Skeletal muscle cell (primary cell): ENCODE data around the gene NDUFS1.
"Not testable (repeated sequence)": the region's sequence is repeated elsewhere in the genome, so short reads cannot be mapped to it uniquely, and the experiment has no call there.

Experiments used
- DNase-seq: peaks from one replicate; pipeline ENCODE4 v3.0.0-alpha.2; 2010; ENCODE audit warnings: low read depth
- H3K4me3 ChIP-seq: 2 replicates; pipeline ENCODE4 v1.5.1; 2011; ENCODE audit warnings: low read depth, mild to moderate bottlenecking, control low read depth, low read length, moderate library complexity

NDUFS1 gene

DNA sequence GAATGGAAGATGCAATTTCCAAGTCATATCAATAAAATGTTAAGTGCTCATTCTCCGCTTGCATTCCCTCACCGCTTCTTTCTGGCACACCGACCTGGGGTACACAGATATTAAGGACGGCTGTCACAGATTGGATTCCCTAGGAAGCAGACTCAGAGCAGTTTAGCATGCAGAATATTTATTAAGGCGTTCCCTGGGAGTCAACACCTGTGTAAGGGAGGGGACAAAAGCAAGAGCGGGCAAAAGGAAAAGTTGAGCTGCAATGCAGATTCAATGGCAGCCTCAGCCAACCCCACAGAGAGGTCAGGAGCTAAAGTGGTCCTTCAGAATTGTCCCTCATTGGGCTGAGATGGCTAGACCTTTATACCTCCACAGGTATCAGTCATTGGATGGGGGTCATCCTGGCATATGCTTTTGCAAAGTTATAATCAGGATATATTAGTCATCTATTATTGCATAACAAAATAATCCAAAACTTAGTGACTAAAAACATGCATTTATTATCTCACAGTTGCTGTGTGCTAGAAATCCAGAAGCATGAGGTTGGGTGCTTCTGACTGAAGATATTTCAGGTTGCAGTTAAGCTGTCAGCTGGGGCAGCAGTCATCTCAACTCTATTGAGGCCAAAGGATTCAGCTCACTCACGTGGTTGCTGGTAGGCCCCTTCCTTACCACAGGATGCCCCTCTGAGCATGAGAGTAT lies 46.2 kb downstream of the NDUFS1 start:
- peak; percentile 6 for DNase-seq

GRCh38 chr2:206112108-206112507 lies 47.1 kb downstream of the NDUFS1 start:
- no peak for DNase-seq
- no peak overlapping the region for H3K4me3 ChIP-seq

More for the DNA sequence above, 46.2 kb downstream of the NDUFS1 start:
- no peak overlapping the region for H3K4me3 ChIP-seq

GRCh38 chr2:206108713-206109112 lies 50.5 kb downstream of the NDUFS1 start:
- no peak overlapping the region for H3K4me3 ChIP-seq
- DNase-seq = no peak

- DNase-seq = no peak
- no peak overlapping the region for H3K4me3 ChIP-seq
Observed at GRCh38 chr2:206105541-206105940, 53.7 kb downstream of the NDUFS1 start.

GRCh38 chr2:206105038-206105437 lies 54.2 kb downstream of the NDUFS1 start:
- H3K4me3 ChIP-seq = no peak overlapping the region
- no peak for DNase-seq

- DNase-seq, H3K4me3 ChIP-seq: not testable (repeated sequence)
Observed at GRCh38 chr2:206098872-206099271, 60.4 kb downstream of the NDUFS1 start.

DNA sequence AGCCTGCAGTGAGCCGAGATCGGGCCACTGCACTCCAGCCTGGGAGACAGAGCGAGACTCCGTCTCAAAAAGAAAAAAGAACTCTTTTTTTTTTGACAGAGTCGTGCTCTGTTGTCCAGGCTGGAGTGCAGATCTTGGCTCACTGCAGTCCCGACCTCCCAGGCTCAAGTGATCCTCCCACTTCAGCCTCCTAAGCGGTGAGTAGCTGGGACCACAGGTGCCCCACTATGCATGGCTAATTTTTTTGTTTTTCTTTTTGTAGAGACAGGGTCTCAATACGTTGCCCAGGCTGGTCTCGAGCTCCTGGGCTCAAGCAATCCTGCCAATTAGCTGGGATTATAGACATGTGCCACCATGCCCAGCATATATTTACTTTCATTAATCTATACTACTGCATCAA lies 60.8 kb downstream of the NDUFS1 start:
- DNase-seq = no peak
- no peak overlapping the region for H3K4me3 ChIP-seq

DNA sequence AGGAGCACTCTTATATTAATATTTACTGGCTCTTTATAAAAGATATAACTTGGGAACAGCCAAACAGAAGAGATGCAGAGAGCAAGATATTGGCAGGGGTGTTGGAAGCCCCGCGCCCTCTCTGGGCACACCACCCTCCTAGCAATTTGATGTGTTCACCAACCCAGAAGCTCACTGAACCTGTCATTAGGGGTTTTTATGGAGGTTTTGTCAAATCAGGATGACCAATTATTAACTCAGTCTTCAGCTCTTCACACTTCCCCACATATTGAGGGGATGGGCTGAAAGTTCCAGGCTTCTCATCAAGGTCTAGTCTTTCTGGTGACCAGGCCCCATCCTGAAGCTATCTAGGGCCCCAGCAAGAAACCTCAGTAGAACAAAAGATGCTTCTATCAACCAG lies 62.4 kb downstream of the NDUFS1 start:
- H3K4me3 ChIP-seq = no peak overlapping the region
- DNase-seq = no peak

GRCh38 chr2:206095536-206096332 lies 63.5 kb downstream of the NDUFS1 start:
- no peak for DNase-seq
- H3K4me3 ChIP-seq = no peak overlapping the region

DNA sequence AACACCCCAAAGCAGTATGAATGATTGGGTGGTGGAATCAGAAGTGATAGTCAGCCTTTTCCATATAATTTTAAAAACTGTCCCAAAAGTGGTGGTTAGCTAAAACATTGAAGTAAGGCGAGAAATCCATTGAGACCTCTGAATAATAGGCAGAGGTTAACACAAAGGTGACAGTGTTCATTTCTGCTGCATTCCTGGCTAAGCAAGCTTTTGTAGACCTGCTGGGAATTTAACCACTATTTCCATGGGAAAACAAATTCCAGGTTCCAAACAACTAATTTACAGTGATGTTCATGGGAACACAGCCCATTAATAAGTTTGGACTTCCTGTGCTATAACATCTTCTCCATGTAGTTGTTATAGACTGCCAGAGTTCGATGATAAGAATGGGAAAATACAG lies 66.9 kb downstream of the NDUFS1 start:
- H3K4me3 ChIP-seq = no peak overlapping the region
- DNase-seq = no peak

- H3K4me3 ChIP-seq = no peak overlapping the region
- DNase-seq = no peak
Observed at GRCh38 chr2:206088248-206088647, 71.0 kb downstream of the NDUFS1 start.

- DNase-seq = no peak
- peak overlapping the region; percentile 80 for H3K4me3 ChIP-seq
Observed at GRCh38 chr2:206086716-206087350, 72.4 kb downstream of the NDUFS1 start.

DNA sequence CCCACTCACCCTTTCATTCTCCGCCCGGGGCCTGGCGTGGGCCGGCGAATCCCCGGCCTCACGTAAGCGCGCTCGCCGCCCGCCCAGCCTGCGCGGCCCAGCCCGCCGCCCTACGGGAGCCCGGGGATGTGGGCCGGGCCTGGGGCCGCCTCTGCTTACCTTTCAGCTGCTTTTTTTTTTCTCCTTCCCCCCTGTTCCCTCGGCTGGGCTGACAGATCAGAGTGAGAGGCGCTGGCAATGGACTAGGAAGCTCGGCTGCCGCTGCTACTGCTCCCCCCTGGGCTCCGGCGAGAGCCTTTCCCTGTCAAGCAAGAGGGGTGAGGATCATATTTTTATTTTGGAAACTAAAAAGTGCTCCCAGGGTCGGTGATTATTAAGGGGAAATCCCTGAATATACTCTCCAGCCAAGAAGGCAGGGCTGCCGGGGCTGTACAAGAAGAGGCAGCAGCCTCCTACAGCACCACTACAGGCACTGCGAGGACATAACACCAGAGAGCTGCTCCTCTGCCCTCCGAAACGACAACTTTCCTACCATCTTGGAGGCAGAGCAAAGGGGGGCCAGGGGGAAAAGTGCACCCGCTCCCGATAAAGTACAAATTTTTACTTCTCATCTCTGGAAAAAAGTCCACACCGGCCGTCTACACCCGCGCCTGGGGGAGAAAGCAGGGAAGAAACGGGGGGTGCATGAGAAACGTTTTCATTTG lies 73.3 kb downstream of the NDUFS1 start, which contains the start of gene INO80D:
INO80D (minus strand) TSS at position 433 of the 704 bp plus-strand sequence. CDS start 23,158 bp downstream, outside the sequence.
- peak within 1 kb of the TSS; percentile 80 for H3K4me3 ChIP-seq
- peak; percentile 72 for DNase-seq

GRCh38 chr2:206084870-206085741 lies 74.1 kb downstream of the NDUFS1 start:
- peak overlapping the region; percentile 80 for H3K4me3 ChIP-seq
- DNase-seq = no peak

GRCh38 chr2:206084439-206084869 lies 74.8 kb downstream of the NDUFS1 start:
- H3K4me3 ChIP-seq = peak overlapping the region; percentile 80
- peak; percentile 17 for DNase-seq

- H3K4me3 ChIP-seq = peak overlapping the region; percentile 80
- DNase-seq = no peak
Observed at GRCh38 chr2:206083602-206084438, 75.4 kb downstream of the NDUFS1 start.

GRCh38 chr2:206082298-206082843 lies 76.9 kb downstream of the NDUFS1 start:
- DNase-seq = no peak
- H3K4me3 ChIP-seq = no peak overlapping the region

DNA sequence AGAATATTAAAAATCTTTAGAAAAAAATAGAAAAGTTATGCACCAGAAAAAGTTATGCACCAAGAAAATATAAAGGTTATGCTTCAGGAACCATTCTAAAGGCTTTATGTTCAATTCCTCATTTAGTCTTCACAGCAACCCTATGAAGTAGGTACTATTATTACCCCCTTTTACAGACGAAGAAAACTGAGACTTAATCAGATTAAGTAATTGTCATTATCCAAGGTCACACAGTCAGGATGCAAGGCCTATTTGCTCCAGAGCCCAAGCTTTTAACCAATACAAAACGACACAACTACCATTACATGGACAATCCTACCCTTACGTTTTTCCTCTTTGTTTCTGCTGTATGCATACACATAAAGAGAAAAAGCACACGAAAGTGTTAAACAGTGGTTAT lies 78.3 kb downstream of the NDUFS1 start:
- H3K4me3 ChIP-seq = no peak overlapping the region

More for the DNA sequence above, 78.3 kb downstream of the NDUFS1 start:
- DNase-seq = no peak
